Measurements from ENCODE around the gene JMJD6.
"Not testable (repeated sequence)": the region's sequence is repeated elsewhere in the genome, so short reads cannot be mapped to it uniquely, and the experiment has no call there.

DNA sequence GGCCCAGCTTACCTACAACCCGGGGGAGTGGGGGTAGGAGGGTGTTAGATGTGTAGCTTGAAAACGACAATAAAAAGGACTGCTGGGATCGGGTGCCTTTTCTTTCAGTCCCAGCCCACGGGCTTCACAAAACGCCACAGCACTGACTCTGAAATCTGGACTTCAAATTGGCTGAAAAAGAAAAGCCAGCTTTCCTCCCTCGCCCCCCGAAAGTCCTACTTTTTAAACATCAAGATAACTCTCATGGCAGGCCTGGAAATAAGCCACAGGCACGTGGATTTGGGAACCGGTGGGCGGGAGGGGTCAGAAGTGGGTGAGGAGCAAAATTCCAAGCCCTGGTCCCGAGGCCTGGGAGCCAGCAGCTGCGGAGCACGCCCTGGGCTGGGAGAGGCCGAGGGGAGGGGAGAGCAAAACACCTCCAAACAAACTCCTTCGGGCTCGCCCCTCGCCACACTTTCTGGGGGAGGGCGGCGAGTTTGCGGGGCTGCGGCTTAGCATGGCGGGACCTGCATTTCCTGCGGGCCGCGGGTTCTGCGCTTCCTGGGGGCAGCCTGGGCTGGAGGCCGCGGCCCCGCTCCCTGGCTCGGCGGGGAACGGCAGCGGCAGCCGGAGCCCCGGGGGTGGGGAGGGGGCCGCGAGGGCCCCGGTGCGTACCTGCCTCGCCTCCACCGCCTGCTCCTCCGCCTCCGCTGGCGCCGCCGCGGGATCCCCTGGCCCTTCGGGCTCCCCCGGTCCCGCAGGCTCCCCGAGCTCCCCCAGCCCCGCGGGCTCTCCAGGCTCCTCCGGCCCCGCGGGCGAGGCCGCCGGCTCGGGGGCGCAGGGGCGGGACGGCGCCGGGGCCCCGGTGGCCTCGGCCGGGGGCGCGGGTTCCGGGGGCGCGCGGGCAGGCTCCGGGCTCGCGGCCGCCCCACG lies 16.2 kb downstream of the JMJD6 start:
- not testable (repeated sequence) for TF ChIP-seq CTCF (conservative IDR thresholded peaks at IDR 0.05; ENCODE audit: low read length); EZH2phosphoT487 (IDR thresholded peaks at IDR 0.05; ENCODE audit: borderline replicate concordance)

Data from Loucy (cell line).